GM18519 (cell line): Measurements from ENCODE around the gene CATSPERE.
A peak's percentile ranks its signal among the peaks of the same experiment; 100 is the strongest.
"Not testable (repeated sequence)": the region's sequence is repeated elsewhere in the genome, so short reads cannot be mapped to it uniquely, and the experiment has no call there.

Experiments
- ATAC-seq: cut with Tn5 transposase; IDR thresholded peaks from one replicate; pipeline ENCODE4 v1.9.1; 2021; ENCODE audit warnings: mild to moderate bottlenecking, moderate library complexity; ENCODE audit not compliant: unreplicated experiment, low FRiP score

CATSPERE gene

GRCh38 chr1:244536316-244536715, 75.2 kb downstream of the CATSPERE start:
- ATAC-seq: no peak

GRCh38 chr1:244545511-244545910, 84.4 kb downstream of the CATSPERE start:
- ATAC-seq: no peak

DNA sequence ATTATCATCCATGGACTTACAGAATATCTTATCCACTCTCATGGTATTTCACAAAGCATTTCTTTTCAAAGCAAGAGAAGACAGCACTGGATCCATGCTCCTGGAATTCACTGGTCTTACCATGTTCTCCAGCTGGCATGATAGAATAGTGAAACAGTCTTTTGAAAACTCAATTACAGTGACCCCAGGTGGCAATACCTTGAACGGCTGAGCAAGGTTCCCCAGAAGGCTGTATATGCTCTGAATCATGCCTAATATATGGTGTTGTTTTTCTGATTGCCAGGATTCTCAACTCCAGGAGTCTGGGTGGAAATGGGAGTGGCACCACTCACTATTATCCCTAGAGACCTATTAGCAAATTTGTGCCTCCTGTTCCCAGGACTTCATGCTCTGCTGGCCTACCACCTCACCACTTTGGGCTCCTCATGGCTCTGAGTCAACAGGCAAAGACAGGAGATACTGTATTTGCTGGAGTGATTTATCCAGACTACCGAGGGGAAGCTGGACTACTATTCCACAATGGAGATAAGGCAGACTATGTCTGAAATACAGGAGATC, 87.6 kb downstream of the CATSPERE start:
- no peak for ATAC-seq

- no peak for ATAC-seq
Observed at GRCh38 chr1:244552336-244552735, 91.3 kb downstream of the CATSPERE start.

DNA sequence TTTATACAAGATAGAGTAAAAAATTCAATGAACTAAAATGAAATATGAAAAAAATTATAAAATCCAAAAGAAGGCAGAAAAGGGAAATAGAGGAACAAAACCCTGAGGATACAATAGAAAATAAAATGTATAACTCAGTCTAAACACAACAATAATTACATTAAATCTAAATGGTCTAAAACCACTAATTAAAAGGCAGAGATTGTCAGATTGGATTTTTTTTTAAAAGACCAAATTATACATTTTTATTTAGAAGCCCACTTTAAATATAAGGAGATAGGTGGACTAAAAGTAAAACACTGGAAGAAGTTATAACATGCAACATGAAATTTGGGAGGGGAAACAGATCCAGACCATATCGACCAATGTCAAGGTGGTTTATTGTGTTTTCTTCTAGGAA, 95.2 kb downstream of the CATSPERE start:
- no peak for ATAC-seq

GRCh38 chr1:244557565-244557964, 96.5 kb downstream of the CATSPERE start:
- ATAC-seq: no peak

- ATAC-seq: no peak
Observed at GRCh38 chr1:244559561-244559960, 98.5 kb downstream of the CATSPERE start.

- not testable (repeated sequence) for ATAC-seq
Observed at GRCh38 chr1:244562877-244563276, 101.8 kb downstream of the CATSPERE start.

DNA sequence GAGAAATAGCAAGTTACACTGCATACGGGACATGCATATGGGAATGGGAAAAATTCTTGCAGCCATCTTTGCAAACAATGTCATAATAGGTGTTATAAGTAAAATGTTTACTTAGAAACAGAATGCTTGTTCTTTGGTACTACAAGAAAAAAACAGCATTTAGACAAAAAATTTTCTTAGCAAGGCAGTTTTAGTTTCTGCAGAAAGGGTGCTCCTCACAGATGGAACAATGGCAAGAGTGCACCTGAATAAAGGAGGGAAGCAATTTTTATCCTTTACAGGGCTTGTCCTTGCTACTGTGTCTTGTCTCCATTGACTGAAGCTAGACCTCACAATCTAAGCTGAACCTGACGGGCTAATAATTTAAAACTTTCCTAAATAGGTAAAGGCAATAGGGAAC, 112.7 kb downstream of the CATSPERE start:
- no peak for ATAC-seq

DNA sequence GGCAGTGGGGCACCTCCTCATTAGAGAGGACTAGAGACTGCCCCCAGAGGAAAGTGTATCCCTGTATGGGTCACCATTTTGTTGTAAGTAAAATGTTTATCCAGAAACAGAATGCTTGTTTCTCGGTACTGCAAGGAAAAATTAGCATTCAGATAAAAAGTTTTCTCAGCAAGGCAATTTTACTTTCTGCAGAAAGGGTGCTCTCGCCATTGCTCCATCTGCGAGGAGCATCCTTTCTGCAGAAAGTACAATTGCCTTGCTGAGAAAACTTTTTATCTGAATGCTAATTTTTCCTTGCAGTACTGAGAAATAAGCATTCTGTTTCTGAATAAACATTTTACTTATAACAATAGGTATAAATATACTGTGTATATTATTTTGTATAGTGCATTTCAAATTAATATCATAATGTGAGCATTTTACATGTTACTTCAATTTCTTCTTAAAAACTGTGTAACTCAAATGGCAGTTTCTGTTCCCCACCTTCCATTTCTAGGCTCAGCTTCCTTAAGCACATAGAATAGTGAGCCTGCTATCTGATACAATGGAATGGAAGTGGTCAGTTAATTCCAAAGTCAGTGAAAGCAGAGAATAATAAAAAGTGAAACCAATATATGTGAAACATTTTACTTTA, 115.3 kb downstream of the CATSPERE start:
- no peak for ATAC-seq

GRCh38 chr1:244578205-244578604, 117.1 kb downstream of the CATSPERE start:
- not testable (repeated sequence) for ATAC-seq

GRCh38 chr1:244583358-244583982, 122.4 kb downstream of the CATSPERE start:
- no peak for ATAC-seq

DNA sequence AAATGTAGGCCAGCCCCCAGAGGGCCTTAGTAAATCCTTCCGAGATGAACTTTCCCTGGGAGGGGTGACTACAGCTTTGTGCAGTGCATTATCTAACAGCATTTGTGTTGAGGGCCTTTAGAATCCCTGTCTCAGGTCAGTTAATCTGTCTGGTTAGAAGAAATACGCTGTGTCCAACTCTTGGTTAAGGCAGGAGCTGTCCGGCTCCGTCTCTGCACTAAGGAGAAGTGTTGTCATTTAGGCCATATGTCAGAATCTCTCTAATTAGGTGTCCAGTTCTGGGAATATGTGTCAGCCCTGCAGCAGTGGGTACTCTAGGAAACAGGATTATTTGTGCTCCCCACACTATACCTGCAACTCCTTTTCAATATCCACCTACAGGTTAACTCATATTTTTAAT, 124.8 kb downstream of the CATSPERE start:
- ATAC-seq: no peak

- no peak for ATAC-seq
Observed at GRCh38 chr1:244590670-244591069, 129.6 kb downstream of the CATSPERE start.

- no peak for ATAC-seq
Observed at GRCh38 chr1:244598611-244599010, 137.5 kb downstream of the CATSPERE start.

DNA sequence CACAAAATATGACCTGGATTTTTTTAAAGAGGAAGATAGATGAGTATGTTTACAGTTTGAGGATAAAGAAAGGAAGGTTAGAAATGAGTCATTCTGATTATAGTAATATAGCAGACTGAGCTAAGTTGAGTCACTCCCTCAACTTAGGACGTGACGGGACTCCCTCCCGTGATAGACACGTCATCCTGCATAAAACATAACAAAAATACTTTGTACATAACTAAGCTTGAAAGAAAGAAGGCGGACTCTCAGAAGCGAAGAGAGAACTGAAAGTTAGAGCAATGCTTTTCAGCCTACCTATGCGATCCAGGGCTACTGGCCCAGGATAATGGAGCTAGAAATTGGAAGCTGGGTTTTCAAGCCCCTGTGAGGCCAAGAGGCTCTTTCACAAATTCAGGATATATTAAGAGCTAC, 138.9 kb downstream of the CATSPERE start:
- peak; percentile 98 for ATAC-seq

DNA sequence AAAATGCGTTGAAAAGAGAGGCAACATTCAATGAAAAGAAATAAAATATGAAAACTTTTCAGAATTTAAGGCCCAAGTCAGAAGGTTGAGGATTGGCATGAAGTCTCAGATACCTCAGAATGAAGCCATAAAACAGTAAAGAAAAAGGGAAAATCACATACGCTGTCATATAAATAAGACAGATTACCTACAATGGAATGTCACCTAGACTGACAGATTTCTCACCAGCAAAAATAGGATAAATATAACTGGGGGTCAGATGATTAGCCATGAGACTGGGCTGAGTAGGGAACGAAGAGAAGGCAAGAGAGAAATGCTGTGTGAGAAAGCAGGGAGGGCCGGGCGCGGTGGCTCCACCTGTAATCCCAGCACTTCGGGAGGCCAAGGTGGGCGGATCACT, 140.3 kb downstream of the CATSPERE start:
- no peak for ATAC-seq

DNA sequence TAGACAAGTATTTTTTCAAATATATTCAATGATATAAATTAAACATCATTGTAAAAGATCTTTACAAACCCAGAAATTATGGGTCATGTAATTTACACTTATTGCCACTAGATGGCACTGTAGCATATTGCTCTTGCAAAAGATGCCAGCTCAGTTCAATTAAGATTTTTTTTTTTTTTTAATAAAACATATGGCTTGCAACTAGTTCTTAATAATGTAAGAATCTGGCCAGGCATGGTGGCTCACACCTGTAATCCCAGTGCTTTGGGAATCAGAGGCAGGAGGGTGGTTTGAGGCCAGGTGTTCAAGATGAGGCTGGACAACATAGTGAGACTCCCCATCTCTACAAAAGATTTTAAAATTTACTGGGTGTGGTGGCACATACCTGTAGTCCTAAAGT, 142.4 kb downstream of the CATSPERE start:
- ATAC-seq: no peak

GRCh38 chr1:244605835-244606370, 144.8 kb downstream of the CATSPERE start:
- no peak for ATAC-seq

DNA sequence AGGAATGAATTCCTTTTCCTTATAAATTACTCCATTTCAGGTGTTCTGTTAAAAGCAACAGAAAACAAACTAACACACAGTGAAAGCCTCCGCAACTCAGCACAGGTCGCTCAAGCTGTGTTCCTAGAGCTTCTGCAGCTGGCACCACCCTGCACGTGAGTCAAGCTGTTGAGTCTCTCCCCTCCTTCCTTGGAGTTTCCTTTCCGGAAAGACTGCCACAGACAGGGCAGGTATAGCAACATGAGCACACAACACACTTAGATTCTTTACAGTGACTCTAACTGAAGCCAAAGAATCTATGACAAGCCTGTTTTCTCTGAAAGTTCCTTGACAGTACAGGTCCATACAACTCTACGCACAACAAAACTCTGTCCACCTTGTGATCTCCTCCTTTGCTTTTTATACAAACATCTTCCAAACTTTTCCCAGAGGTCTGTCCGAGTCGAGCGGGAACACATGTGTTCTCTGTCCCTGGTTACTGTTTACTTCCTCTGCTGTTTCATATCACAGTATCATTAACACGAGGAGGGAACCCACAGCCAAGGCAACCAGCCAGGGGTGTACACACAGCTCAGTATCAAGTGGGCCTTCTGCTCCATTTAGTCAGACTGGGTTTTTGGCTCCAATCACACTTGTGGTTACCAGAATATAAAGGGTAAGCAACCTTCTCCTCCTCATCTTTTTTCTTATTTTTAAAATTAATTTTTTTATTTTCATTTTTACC, 153.2 kb downstream of the CATSPERE start:
- no peak for ATAC-seq

DNA sequence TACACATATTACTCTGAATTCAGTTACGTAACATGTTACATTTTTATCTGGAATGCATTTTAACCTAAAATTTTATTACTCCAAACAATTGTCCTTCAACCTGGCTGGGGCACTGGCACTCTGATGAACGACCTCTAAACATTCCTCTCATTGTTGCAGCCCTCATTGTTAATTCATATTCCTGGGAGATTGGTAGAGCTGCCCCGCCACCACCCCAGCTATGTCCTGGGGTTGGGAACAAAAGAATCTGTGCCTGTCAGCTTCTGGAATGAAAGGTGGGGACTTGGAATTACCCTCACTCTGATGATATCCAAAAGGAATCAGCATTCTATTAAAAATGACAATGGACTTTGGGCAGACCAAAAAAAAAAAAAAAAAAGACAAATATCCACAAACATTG, 153.8 kb downstream of the CATSPERE start:
- no peak for ATAC-seq
